Tibial nerve (tissue), 4 donors: ENCODE data around the gene OR6V1. TPM values are rescaled to one million over a fixed set of nuclear protein-coding genes. Genes with fewer than 3 reads are reported as not detected.

ENCODE experiments used
- DNase-seq, 2 donors: peaks; one replicate each; pipeline ENCODE4 v3.0.0-alpha.2; 2019; ENCODE audit warnings: low spot score in 2 of 2
- H3K27ac ChIP-seq, 4 donors: fragments of 200-600 bp; sonication (generic) in 3 of 4; one replicate each; pipeline ENCODE4 v1.5.1; 2017 to 2019; ENCODE audit warnings: mild to moderate bottlenecking in 1 of 4
- H3K27me3 ChIP-seq, 2 donors: fragments of 200-600 bp; sonication (generic) in 1 of 2; one replicate each; pipeline versions ENCODE4 v1.5.1 to v1.6.0; 2017 to 2019
- H3K36me3 ChIP-seq, 3 donors: fragments of 200-600 bp; sonication (generic); one replicate each; pipeline ENCODE4 v1.5.1; 2018 to 2019
- H3K4me1 ChIP-seq, 4 donors: fragments of 200-600 bp; sonication (generic) in 3 of 4; one replicate each; pipeline ENCODE4 v1.5.1; 2017 to 2019
- H3K4me3 ChIP-seq, 4 donors: fragments of 200-600 bp; sonication (generic) in 3 of 4; one replicate each; pipeline ENCODE4 v1.5.1; 2017 to 2019; ENCODE audit warnings: mild to moderate bottlenecking in 1 of 4, moderate library complexity in 1 of 4
- H3K9me3 ChIP-seq, 4 donors: fragments of 200-600 bp; sonication (generic) in 3 of 4; one replicate each; pipeline ENCODE4 v1.5.1; 2017 to 2019
- CTCF ChIP-seq, 5 experiments: fragments of 200-600 bp in 3 of 5; fragments of 450-650 bp in 2 of 5; sonication (generic) in 3 of 5; IDR thresholded peaks; one replicate each; pipeline ENCODE4 v1.5.1; 2016 to 2019; ENCODE audit warnings: antibody characterized with exemption in 5 of 5, mild to moderate bottlenecking in 3 of 5, moderate library complexity in 2 of 5
- EP300 ChIP-seq, 2 donors: sonication (generic); formaldehyde crosslinking; IDR thresholded peaks; one replicate each; pipeline ENCODE4 v1.6.1; 2017; ENCODE audit warnings: antibody characterized with exemption in 2 of 2, mild to moderate bottlenecking in 1 of 2
- POLR2A ChIP-seq, 2 donors: fragments of 450-650 bp; IDR thresholded peaks; one replicate each; pipeline ENCODE4 v1.6.1; 2017; ENCODE audit warnings: antibody characterized with exemption in 2 of 2, mild to moderate bottlenecking in 2 of 2, moderate library complexity in 2 of 2
- WGBS, 2 donors: methylation state at CpG; one replicate each; pipeline ENCODE4 v1.1.5; 2018; 5-methylcytosine and 5-hydroxymethylcytosine counted together
- total RNA-seq, 4 donors: library from RNA; depleted of rRNA; stranded (reverse); fragments of >200 nt; gene quantifications; one replicate each; pipeline ENCODE4 v1.1.0, GENCODE V29; 2016

OR6V1 gene
- total RNA-seq, 4 donors from 2014 or later = not detected

GRCh38 chr7:143008007-143008901 is 43.9 kb upstream of the OR6V1 start:
- 42 to 44% methylated on average over 24 of the region's 24 CpGs for WGBS, 2 donors
- peak; percentile 73 to 90 for DNase-seq
- H3K9me3 ChIP-seq = no peaks in the 10 kb centered on the region
- peaks cover 0 to 3% (median 0%) of the 10 kb centered on the region in 4 donors for H3K4me1 ChIP-seq
- peaks cover 0 to 5% of the 10 kb centered on the region in 2 donors for H3K27me3 ChIP-seq
- no peak overlapping the region for H3K27ac ChIP-seq
- H3K36me3 ChIP-seq = no peaks in the 10 kb centered on the region
- no peak overlapping the region for H3K4me3 ChIP-seq
- TF ChIP-seq CTCF (IDR thresholded peaks at IDR 0.05) (peak; percentile 90 to 94 (median 92)), POLR2A (IDR thresholded peaks at IDR 0.05) (no peak), EP300 (IDR thresholded peaks at IDR 0.05) (no peak)

GRCh38 chr7:143012001-143012400 is 40.1 kb upstream of the OR6V1 start:
- Histone ChIP-seq H3K36me3 (no peaks in the 10 kb centered on the region), H3K9me3 (no peaks in the 10 kb centered on the region), H3K27me3 (no peaks in the 10 kb centered on the region), H3K27ac (no peak overlapping the region), H3K4me3 (no peak overlapping the region), H3K4me1 (peaks cover 0 to 26% (median 0%) of the 10 kb centered on the region in 4 donors)
- 83 to 88% methylated on average over 7 of the region's 7 CpGs for whole genome bisulfite sequencing, 2 donors
- TF ChIP-seq EP300 (IDR thresholded peaks at IDR 0.05) = no peak
- TF ChIP-seq POLR2A (IDR thresholded peaks at IDR 0.05) = no peak
- no peak for TF ChIP-seq CTCF (IDR thresholded peaks at IDR 0.05)
- no peak for DNase-seq

- H3K27ac ChIP-seq = no peak overlapping the region
- H3K4me3 ChIP-seq = no peak overlapping the region
These were observed 39.7 kb upstream of the OR6V1 start for GRCh38 chr7:143012409-143012808.

GRCh38 chr7:143013473-143013872 is 38.7 kb upstream of the OR6V1 start:
- Histone ChIP-seq H3K27ac (peak overlapping the region in 1 of 4 donors; percentile 2), H3K4me1 (peaks cover 0 to 26% (median 0%) of the 10 kb centered on the region in 4 donors), H3K9me3 (no peaks in the 10 kb centered on the region), H3K27me3 (no peaks in the 10 kb centered on the region), H3K4me3 (no peak overlapping the region), H3K36me3 (no peaks in the 10 kb centered on the region)
- WGBS, 2 donors = 93 to 94% methylated on average over 1 of the region's 1 CpG
- DNase-seq = no peak
- TF ChIP-seq CTCF (IDR thresholded peaks at IDR 0.05) (no peak), POLR2A (IDR thresholded peaks at IDR 0.05) (no peak), EP300 (IDR thresholded peaks at IDR 0.05) (no peak)

More at GRCh38 chr7:143012409-143012808, 39.7 kb upstream of the OR6V1 start:
- no peaks in the 10 kb centered on the region for H3K27me3 ChIP-seq
- H3K4me1 ChIP-seq = peaks cover 0 to 26% (median 0%) of the 10 kb centered on the region in 4 donors
- no peaks in the 10 kb centered on the region for H3K9me3 ChIP-seq
- TF ChIP-seq POLR2A (IDR thresholded peaks at IDR 0.05) (no peak), EP300 (IDR thresholded peaks at IDR 0.05) (no peak), CTCF (IDR thresholded peaks at IDR 0.05) (no peak)
- no peaks in the 10 kb centered on the region for H3K36me3 ChIP-seq
- DNase-seq = no peak
- 92 to 95% methylated on average over 4 of the region's 4 CpGs for WGBS, 2 donors

- DNase-seq = no peak
- TF ChIP-seq POLR2A (IDR thresholded peaks at IDR 0.05) = no peak
- no peak for TF ChIP-seq CTCF (IDR thresholded peaks at IDR 0.05)
- TF ChIP-seq EP300 (IDR thresholded peaks at IDR 0.05) = no peak
- 33 to 35% methylated on average over 5 of the region's 5 CpGs for WGBS, 2 donors
- H3K36me3 ChIP-seq = no peaks in the 10 kb centered on the region
- no peak overlapping the region for H3K27ac ChIP-seq
- H3K27me3 ChIP-seq = no peaks in the 10 kb centered on the region
- H3K4me3 ChIP-seq = no peak overlapping the region
- H3K4me1 ChIP-seq = peaks cover 0 to 26% (median 0%) of the 10 kb centered on the region in 4 donors
- no peaks in the 10 kb centered on the region for H3K9me3 ChIP-seq
These were observed 38.2 kb upstream of the OR6V1 start for GRCh38 chr7:143013893-143014292.
